Astrocyte (in vitro differentiated cells and primary cell): ENCODE results near the gene ALDH1L1.

Experiments
- CTCF ChIP-seq: IDR thresholded peaks from 2 replicates; pipeline ENCODE4 v1.5.1; 2011; ENCODE audit warnings: low read depth, mild to moderate bottlenecking, inconsistent platforms, low read length, moderate library complexity; ENCODE audit not compliant: insufficient read depth
- EZH2 ChIP-seq: IDR thresholded peaks from 2 replicates; pipeline ENCODE4 v1.6.1; 2012; ENCODE audit warnings: mild to moderate bottlenecking, low read length, inconsistent platforms; ENCODE audit not compliant: insufficient read depth

GRCh38 chr3:126127904-126128303, 52.5 kb downstream of the ALDH1L1 start:
- TF ChIP-seq CTCF, result no peak
- no peak for TF ChIP-seq EZH2
